K562 (cell line): ENCODE measurements around the gene KCP. TPM values are rescaled to one million over a fixed set of nuclear protein-coding genes. Genes with fewer than 3 reads are reported as not detected.

ENCODE experiments used
- ASH1L ChIP-seq: fragments of 450-650 bp; IDR thresholded peaks from 2 replicates; pipeline ENCODE4 v1.6.1; 2018; ENCODE audit warnings: borderline replicate concordance, mild to moderate bottlenecking, low read depth; ENCODE audit not compliant: partially characterized antibody
- CTCFL ChIP-seq: IDR thresholded peaks from 2 replicates; pipeline ENCODE4 v1.6.1; 2011; ENCODE audit warnings: borderline replicate concordance, low read depth, mild to moderate bottlenecking, moderate library complexity, low read length; ENCODE audit not compliant: insufficient read depth, poor library complexity, severe bottlenecking
- E2F1 ChIP-seq: sonication (generic); formaldehyde crosslinking; IDR thresholded peaks from 2 replicates; pipeline ENCODE4 v1.8.1; 2023; ENCODE audit warnings: mild to moderate bottlenecking, missing genetic modification reagents, moderate library complexity
- ESRRB ChIP-seq: fragments of 250-450 bp; sonication (Bioruptor Pico); IDR thresholded peaks from 2 replicates; pipeline ENCODE4 v1.5.0; 2020; ENCODE audit warnings: mild to moderate bottlenecking, moderate library complexity, borderline replicate concordance
- EWSR1 ChIP-seq: fragments of 450-650 bp; IDR thresholded peaks from 2 replicates; pipeline ENCODE4 v1.6.1; 2018; ENCODE audit warnings: borderline replicate concordance, mild to moderate bottlenecking, low read depth, moderate library complexity; ENCODE audit not compliant: partially characterized antibody
- FOXA1 ChIP-seq: fragments of 450-650 bp; IDR thresholded peaks from 2 replicates; pipeline ENCODE4 v1.6.1; 2016; ENCODE audit warnings: mild to moderate bottlenecking, borderline replicate concordance
- KAT7 ChIP-seq: sonication (generic); formaldehyde crosslinking; IDR thresholded peaks from 2 replicates; pipeline ENCODE4 v1.8.0; 2022; ENCODE audit warnings: missing genetic modification reagents, mild to moderate bottlenecking, borderline replicate concordance
- L3MBTL2 ChIP-seq: fragments of 450-650 bp; IDR thresholded peaks from 2 replicates; pipeline ENCODE4 v1.6.1; 2016; ENCODE audit warnings: mild to moderate bottlenecking, moderate library complexity
- MBD2 ChIP-seq: sonication (generic); IDR thresholded peaks from 2 replicates; pipeline ENCODE4 v1.6.1; 2016; ENCODE audit warnings: low read depth, borderline replicate concordance
- MLX ChIP-seq, 2 experiments: fragments of 450-650 bp in 1 of 2; sonication (generic) in 1 of 2; formaldehyde crosslinking; conservative IDR thresholded peaks; 2 replicates each; pipeline versions ENCODE4 v1.4.0 to v1.8.1; 2020 to 2022; ENCODE audit warnings: mild to moderate bottlenecking in 1 of 2, missing genetic modification reagents in 1 of 2
- MTA1 ChIP-seq: fragments of 450-650 bp; IDR thresholded peaks from 2 replicates; pipeline ENCODE4 v1.6.1; 2017; ENCODE audit warnings: borderline replicate concordance
- NFIX ChIP-seq: fragments of 250-450 bp; sonication (Bioruptor Pico); IDR thresholded peaks from 2 replicates; pipeline ENCODE4 v1.4.0; 2020; ENCODE audit warnings: low read depth, mild to moderate bottlenecking, moderate library complexity
- NONO ChIP-seq, 2 experiments: fragments of 200-400 bp in 1 of 2; fragments of 450-650 bp in 1 of 2; formaldehyde crosslinking in 1 of 2; IDR thresholded peaks; 2 replicates each; pipeline ENCODE4 v1.6.1; 2017; ENCODE audit warnings: low read depth in 2 of 2, mild to moderate bottlenecking in 2 of 2, moderate library complexity in 2 of 2, low read length in 1 of 2
- PRPF4 ChIP-seq: fragments of 200-400 bp; formaldehyde crosslinking; IDR thresholded peaks from one replicate; pipeline ENCODE4 v1.6.1; 2017; ENCODE audit warnings: low read length, low read depth, mild to moderate bottlenecking; ENCODE audit not compliant: insufficient read depth, poor library complexity, severe bottlenecking
- PTTG1 ChIP-seq: fragments of 450-650 bp; IDR thresholded peaks from 2 replicates; pipeline ENCODE4 v1.6.1; 2016; ENCODE audit warnings: low read depth, mild to moderate bottlenecking, missing genetic modification characterization, missing compliant biosample characterization
- RBM15 ChIP-seq: fragments of 200-400 bp; formaldehyde crosslinking; IDR thresholded peaks from 2 replicates; pipeline ENCODE4 v1.6.1; 2018; ENCODE audit warnings: mild to moderate bottlenecking, low read length, moderate library complexity; ENCODE audit not compliant: insufficient read depth
- RBM39 ChIP-seq: fragments of 200-400 bp; formaldehyde crosslinking; optimal IDR thresholded peaks from 2 replicates; pipeline ENCODE3; 2018; ENCODE audit warnings: low read depth, low read length
- SREBF2 ChIP-seq: sonication (generic); formaldehyde crosslinking; IDR thresholded peaks from 2 replicates; pipeline ENCODE4 v1.4.0; 2020; ENCODE audit warnings: mild to moderate bottlenecking, missing genetic modification reagents
- ZBTB17 ChIP-seq: fragments of 450-650 bp; formaldehyde crosslinking; IDR thresholded peaks from 2 replicates; pipeline ENCODE4 v1.4.0; 2020; ENCODE audit warnings: mild to moderate bottlenecking
- ZNF140 ChIP-seq: fragments of 250-450 bp; sonication (Bioruptor Pico); IDR thresholded peaks from 2 replicates; pipeline ENCODE4 v1.8.0; 2021; ENCODE audit warnings: moderate library complexity, mild to moderate bottlenecking, inconsistent platforms
- ZNF239 ChIP-seq: fragments of 250-450 bp; sonication (Bioruptor Pico); IDR thresholded peaks from 2 replicates; pipeline ENCODE4 v1.4.0; 2020; ENCODE audit warnings: mild to moderate bottlenecking
- ZNF3 ChIP-seq: fragments of 250-450 bp; sonication (Bioruptor Pico); IDR thresholded peaks from 2 replicates; pipeline ENCODE4 v1.5.0; 2021; ENCODE audit warnings: mild to moderate bottlenecking, moderate library complexity
- ZNF79 ChIP-seq: fragments of 250-450 bp; sonication (Bioruptor Pico); IDR thresholded peaks from 2 replicates; pipeline ENCODE4 v1.4.0; 2020; ENCODE audit warnings: low read depth, mild to moderate bottlenecking, moderate library complexity
- polyA plus RNA-seq, 8 experiments: library from polyadenylated mRNA; depleted of rRNA in 4 of 8; stranded (reverse) in 5 of 8; unstranded in 3 of 8; fragments of >200 nt; fragmentation: Nextera tagmentation in 2 of 8; fragmentation: Illumina TruSeq in 1 of 8; extraction: Ambion mirVana in 2 of 8; extraction: Trizol in 1 of 8; gene quantifications; 2 replicates each; pipeline versions ENCODE4 v1.2.1 to v1.2.3, GENCODE V29; 2011 to 2014; ENCODE audit warnings: inconsistent platforms in 1 of 8, missing spikeins in 1 of 8
- total RNA-seq, 7 experiments: library from RNA; depleted of rRNA in 6 of 7; stranded (reverse); fragments of >200 nt in 6 of 7; fragmentation: Illumina TruSeq in 2 of 7; extraction: Trizol in 2 of 7; gene quantifications; 2 replicates each; pipeline versions ENCODE4 v1.2.1 to v1.2.3, GENCODE V29; 2011 to 2021; ENCODE audit warnings: low replicate concordance in 1 of 7

KCP gene
- total and polyA plus RNA-seq, 9 of the 15 experiments (the other 6 are each of a cell fraction or from before 2014, with no cell fraction given), result 0.06 to 0.17 (median 0.12) TPM; not detected in 3

GRCh38 chr7:128830231-128831177, 80.0 kb downstream of the KCP start, which contains the start of gene FLNC (continued):
- no peak for TF ChIP-seq EWSR1
- TF ChIP-seq SREBF2 (CRISPR knock-in tag), result no peak
- no peak for TF ChIP-seq RBM39
- TF ChIP-seq ZNF140 (CRISPR knock-in tag), result no peak
- peak; percentile 95; the same call in 1 of the 2 replicates for TF ChIP-seq KAT7 (CRISPR knock-in tag)
- TF ChIP-seq CTCFL, result no peak
- TF ChIP-seq E2F1 (CRISPR knock-in tag), result peak; percentile 54; the same call in 1 of the 2 replicates
- no peak for TF ChIP-seq ASH1L
- no peak for TF ChIP-seq PRPF4
- TF ChIP-seq RBM15, result no peak
- no peak for TF ChIP-seq PTTG1 (tag)
- TF ChIP-seq ZBTB17 (CRISPR knock-in tag), result 0 out of 2 replicates have a peak, but pooled peaks have one; percentile 52
- TF ChIP-seq MBD2, result no peak
- TF ChIP-seq FOXA1, result no peak
- TF ChIP-seq NONO (IDR thresholded peaks at IDR 0.05; ENCODE audit: low read depth in 2 of 2, low read length in 1 of 2), result peak in 1 of 2 experiments; percentile 83; a peak in 2 of 4 replicates
- TF ChIP-seq ZNF79 (CRISPR knock-in tag), result no peak
- peak; percentile 40; the same call in 1 of the 2 replicates for TF ChIP-seq MTA1
- no peak for TF ChIP-seq NFIX
- peak in 1 of 2 experiments; percentile 90; a peak in 2 of 4 replicates for TF ChIP-seq MLX (CRISPR knock-in tag; conservative IDR thresholded peaks at IDR 0.05)
- no peak for TF ChIP-seq ZNF3 (CRISPR knock-in tag)
- TF ChIP-seq ESRRB, result no peak
- TF ChIP-seq L3MBTL2, result peak; percentile 83
- no peak for TF ChIP-seq ZNF239
